NCI-H510A treated with DMSO at 0.1 percent for 48 hours (cell line): Measurements from ENCODE around the gene SPANXD.
"Not testable (repeated sequence)": the region's sequence is repeated elsewhere in the genome, so short reads cannot be mapped to it uniquely, and the experiment has no call there.

ENCODE experiments used
- DNase-seq: peaks from one replicate; lab custom pipeline; 2025; lab: John Stamatoyannopoulos, UW

The SPANXD gene

GRCh38 chrX:141698639-141699038 is at the start of gene SPANXD:
Gene SPANXD, minus strand, starts transcription at chrX:141698739. Its CDS starts 334 bp downstream, at chrX:141698405.
- DNase-seq = not testable (repeated sequence)

GRCh38 chrX:141742666-141743065 is 44.1 kb upstream of the SPANXD start:
- no peak for DNase-seq

- DNase-seq = no peak
These were observed 38.1 kb upstream of the SPANXD start for GRCh38 chrX:141736656-141737055.

- DNase-seq = no peak
These were observed 34.8 kb upstream of the SPANXD start for GRCh38 chrX:141733371-141733770.

- no peak for DNase-seq
These were observed 33.5 kb upstream of the SPANXD start for GRCh38 chrX:141732031-141732430.

- no peak for DNase-seq
These were observed 25.6 kb upstream of the SPANXD start for GRCh38 chrX:141724186-141724585.

- DNase-seq = no peak
These were observed 16.1 kb upstream of the SPANXD start for GRCh38 chrX:141714680-141715079.

- no peak for DNase-seq
These were observed 2.5 kb upstream of the SPANXD start for GRCh38 chrX:141701072-141701471.

- no peak for DNase-seq
These were observed 24.6 kb downstream of the SPANXD start for GRCh38 chrX:141673946-141674345.

- DNase-seq = no peak
These were observed 28.9 kb downstream of the SPANXD start for GRCh38 chrX:141669689-141670088.

- DNase-seq = no peak
These were observed 30.2 kb downstream of the SPANXD start for GRCh38 chrX:141668371-141668770.

GRCh38 chrX:141662781-141663180 is 35.8 kb downstream of the SPANXD start:
- no peak for DNase-seq

- no peak for DNase-seq
These were observed 46.3 kb downstream of the SPANXD start for GRCh38 chrX:141652286-141652685.
